ENCODE results near the gene NUP93. TPM values are rescaled to one million over a fixed set of nuclear protein-coding genes. Genes with fewer than 3 reads are reported as not detected.

The NUP93 gene
- total RNA-seq, 1 experiment from 2014 or later, result 144 TPM

DNA sequence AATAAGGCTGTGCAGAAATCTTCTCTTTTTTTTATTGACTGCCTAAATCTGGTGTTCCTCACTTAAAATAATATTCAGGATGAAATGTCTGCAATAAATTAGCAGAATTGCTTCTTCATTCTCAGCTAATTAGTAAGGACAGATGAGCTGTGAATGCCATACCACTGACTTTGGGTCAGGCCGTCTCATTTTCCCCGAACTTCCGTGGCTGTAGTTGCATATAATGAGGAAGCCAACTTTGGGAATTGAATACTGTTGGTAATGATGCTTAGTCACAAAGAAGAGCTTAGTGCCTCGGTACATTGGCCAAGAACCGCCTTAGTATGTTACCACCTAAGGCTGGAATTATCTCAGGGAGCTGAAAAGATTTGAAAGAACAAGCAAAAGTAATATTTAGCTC lies 47.6 kb downstream of the NUP93 start:
- intact Hi-C loops (cut with micrococcal nuclease), result no loop called here
- ChIA-PET CTCF (interaction anchor here (1.1 kb wide), 1 partner anchor 16 kb away, joined by 3 read pairs; no protein-coding TSS in a partner anchor), POLR2A (no interaction called here), RAD21 (ENCODE audit: low non-redundant PET in 1 of 2, low total read pairs in 2 of 2, uncharacterized antibody in 2 of 2, unreplicated experiment in 2 of 2) (no interaction called here)
- no peak for TF ChIP-seq RAD21 (IDR thresholded peaks at IDR 0.05; ENCODE audit: low read depth)
- TF ChIP-seq, protein P1, sequence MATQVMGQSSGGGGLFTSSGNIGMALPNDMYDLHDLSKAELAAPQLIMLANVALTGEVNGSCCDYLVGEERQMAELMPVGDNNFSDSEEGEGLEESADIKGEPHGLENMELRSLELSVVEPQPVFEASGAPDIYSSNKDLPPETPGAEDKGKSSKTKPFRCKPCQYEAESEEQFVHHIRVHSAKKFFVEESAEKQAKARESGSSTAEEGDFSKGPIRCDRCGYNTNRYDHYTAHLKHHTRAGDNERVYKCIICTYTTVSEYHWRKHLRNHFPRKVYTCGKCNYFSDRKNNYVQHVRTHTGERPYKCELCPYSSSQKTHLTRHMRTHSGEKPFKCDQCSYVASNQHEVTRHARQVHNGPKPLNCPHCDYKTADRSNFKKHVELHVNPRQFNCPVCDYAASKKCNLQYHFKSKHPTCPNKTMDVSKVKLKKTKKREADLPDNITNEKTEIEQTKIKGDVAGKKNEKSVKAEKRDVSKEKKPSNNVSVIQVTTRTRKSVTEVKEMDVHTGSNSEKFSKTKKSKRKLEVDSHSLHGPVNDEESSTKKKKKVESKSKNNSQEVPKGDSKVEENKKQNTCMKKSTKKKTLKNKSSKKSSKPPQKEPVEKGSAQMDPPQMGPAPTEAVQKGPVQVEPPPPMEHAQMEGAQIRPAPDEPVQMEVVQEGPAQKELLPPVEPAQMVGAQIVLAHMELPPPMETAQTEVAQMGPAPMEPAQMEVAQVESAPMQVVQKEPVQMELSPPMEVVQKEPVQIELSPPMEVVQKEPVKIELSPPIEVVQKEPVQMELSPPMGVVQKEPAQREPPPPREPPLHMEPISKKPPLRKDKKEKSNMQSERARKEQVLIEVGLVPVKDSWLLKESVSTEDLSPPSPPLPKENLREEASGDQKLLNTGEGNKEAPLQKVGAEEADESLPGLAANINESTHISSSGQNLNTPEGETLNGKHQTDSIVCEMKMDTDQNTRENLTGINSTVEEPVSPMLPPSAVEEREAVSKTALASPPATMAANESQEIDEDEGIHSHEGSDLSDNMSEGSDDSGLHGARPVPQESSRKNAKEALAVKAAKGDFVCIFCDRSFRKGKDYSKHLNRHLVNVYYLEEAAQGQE (IDR thresholded peaks at IDR 0.05; ENCODE audit: low read depth), result no peak
- TF ChIP-seq, protein P2, sequence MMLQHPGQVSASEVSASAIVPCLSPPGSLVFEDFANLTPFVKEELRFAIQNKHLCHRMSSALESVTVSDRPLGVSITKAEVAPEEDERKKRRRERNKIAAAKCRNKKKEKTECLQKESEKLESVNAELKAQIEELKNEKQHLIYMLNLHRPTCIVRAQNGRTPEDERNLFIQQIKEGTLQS (IDR thresholded peaks at IDR 0.05), result no peak
- no peak for TF ChIP-seq SIN3A (IDR thresholded peaks at IDR 0.05; ENCODE audit: low read depth)
- no peak for TF ChIP-seq EGR1 (IDR thresholded peaks at IDR 0.05; ENCODE audit: low read depth)
- H3K36me3 ChIP-seq (ENCODE audit: control insufficient read depth in 1 of 2, insufficient read depth in 2 of 2, low read length in 2 of 2), result no peaks in the 10 kb centered on the region
- no peak overlapping the region for H3K27ac ChIP-seq (ENCODE audit: low read depth, low read length)
- H3K9me3 ChIP-seq (ENCODE audit: control insufficient read depth in 1 of 2, insufficient read depth in 1 of 2, low read depth in 1 of 2, low read length in 2 of 2), result no peaks in the 10 kb centered on the region
- BruUV-seq (replicated peaks), result no TSS peak
- peaks cover 77% of the 10 kb centered on the region for H3K79me2 ChIP-seq (ENCODE audit: insufficient read depth, low read length)
- H3K27me3 ChIP-seq (ENCODE audit: insufficient read depth, low read length), result no peaks in the 10 kb centered on the region
- peaks cover 14% of the 10 kb centered on the region; the same call in 1 of the 2 replicates for H4K20me1 ChIP-seq (ENCODE audit: insufficient read depth)
- H3K4me3 ChIP-seq (replicated peaks in 1 of 2; ENCODE audit: low read depth in 1 of 2, low read length in 2 of 2), result no peak overlapping the region
- H2AFZ ChIP-seq (ENCODE audit: low read depth, low read length, poor library complexity, severe bottlenecking), result no peak overlapping the region
- no peak for DNase-seq (ENCODE audit: low read depth, low spot score)
- no peaks in the 10 kb centered on the region for H3K9me2 ChIP-seq (ENCODE audit: insufficient read depth)
- ATAC-seq, result no peak
- no peak overlapping the region for H3K9ac ChIP-seq (ENCODE audit: low read length)
- H3K4me1 ChIP-seq (ENCODE audit: control insufficient read depth in 1 of 2, insufficient read depth in 2 of 2, low read length in 2 of 2), result no peaks in the 10 kb centered on the region
- H3K4me2 ChIP-seq (ENCODE audit: low read length), result no peak overlapping the region

DNA sequence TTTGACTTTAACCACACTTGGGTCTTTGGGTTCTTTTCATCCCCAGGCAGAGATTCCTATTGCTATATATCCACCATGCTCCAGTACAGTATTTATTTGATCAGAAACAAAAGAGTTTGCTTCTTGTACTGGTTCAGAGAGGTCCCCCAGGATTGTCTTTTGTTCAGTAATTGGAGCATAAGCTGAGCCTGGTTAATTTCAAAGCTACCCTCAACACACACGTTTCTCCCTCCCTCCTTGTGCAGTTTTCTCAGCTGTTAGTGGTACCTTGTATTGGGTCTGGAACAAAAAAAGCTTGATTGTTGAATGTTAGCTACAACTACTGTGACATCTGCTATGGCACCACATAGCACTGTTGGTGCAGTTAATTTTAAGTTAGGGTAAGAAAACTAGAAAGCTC lies 50.0 kb downstream of the NUP93 start:
- Histone ChIP-seq H3K4me2 (ENCODE audit: low read length) (no peak overlapping the region), H3K9ac (ENCODE audit: low read length) (no peak overlapping the region), H4K20me1 (ENCODE audit: insufficient read depth) (peaks cover 15% of the 10 kb centered on the region; the same call in 1 of the 2 replicates), H3K9me2 (ENCODE audit: insufficient read depth) (no peaks in the 10 kb centered on the region), H2AFZ (ENCODE audit: low read depth, low read length, poor library complexity, severe bottlenecking) (no peak overlapping the region), H3K4me3 (replicated peaks in 1 of 2; ENCODE audit: low read depth in 1 of 2, low read length in 2 of 2) (no peak overlapping the region), H3K79me2 (ENCODE audit: insufficient read depth, low read length) (peaks cover 74% of the 10 kb centered on the region), H3K4me1 (ENCODE audit: control insufficient read depth in 1 of 2, insufficient read depth in 2 of 2, low read length in 2 of 2) (no peaks in the 10 kb centered on the region), H3K27ac (ENCODE audit: low read depth, low read length) (no peak overlapping the region), H3K27me3 (ENCODE audit: insufficient read depth, low read length) (no peaks in the 10 kb centered on the region), H3K36me3 (ENCODE audit: control insufficient read depth in 1 of 2, insufficient read depth in 2 of 2, low read length in 2 of 2) (no peaks in the 10 kb centered on the region), H3K9me3 (ENCODE audit: control insufficient read depth in 1 of 2, insufficient read depth in 1 of 2, low read depth in 1 of 2, low read length in 2 of 2) (no peaks in the 10 kb centered on the region)
- ATAC-seq, result no peak
- CTCF ChIA-PET, result interaction anchor here (1.1 to 1.9 kb wide), 3 partner anchors 9 to 17 kb away, joined by 3 to 6 read pairs (median 5); no protein-coding TSS in a partner anchor
- POLR2A ChIA-PET, result no interaction called here
- DNase-seq (ENCODE audit: low read depth, low spot score), result no peak
- no TSS peak for BruUV-seq (replicated peaks)
- intact Hi-C loops (cut with micrococcal nuclease), result no loop called here
- RAD21 ChIA-PET (ENCODE audit: low non-redundant PET in 1 of 2, low total read pairs in 2 of 2, uncharacterized antibody in 2 of 2, unreplicated experiment in 2 of 2), result no interaction called here
- TF ChIP-seq CBX3 (IDR thresholded peaks at IDR 0.05; ENCODE audit: low read depth) (no peak), POLR2A (IDR thresholded peaks at IDR 0.05; ENCODE audit: borderline replicate concordance, extremely low read depth, insufficient read depth, insufficient read length) (no peak), JUND (IDR thresholded peaks at IDR 0.05) (no peak), SP1 (IDR thresholded peaks at IDR 0.05; ENCODE audit: low read depth) (no peak), SRF (IDR thresholded peaks at IDR 0.05; ENCODE audit: low read depth) (no peak), EZH2 (IDR thresholded peaks at IDR 0.05) (no peak), SIN3A (IDR thresholded peaks at IDR 0.05; ENCODE audit: low read depth) (no peak), ZNF274 (IDR thresholded peaks at IDR 0.05; ENCODE audit: low read depth, low read length) (no peak), CEBPB (IDR thresholded peaks at IDR 0.05; ENCODE audit: low read depth) (no peak), EGR1 (IDR thresholded peaks at IDR 0.05; ENCODE audit: low read depth) (no peak)
- TF ChIP-seq, protein P2 (IDR thresholded peaks at IDR 0.05), result no peak
- TF ChIP-seq, protein P3, sequence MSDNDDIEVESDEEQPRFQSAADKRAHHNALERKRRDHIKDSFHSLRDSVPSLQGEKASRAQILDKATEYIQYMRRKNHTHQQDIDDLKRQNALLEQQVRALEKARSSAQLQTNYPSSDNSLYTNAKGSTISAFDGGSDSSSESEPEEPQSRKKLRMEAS (IDR thresholded peaks at IDR 0.05), result no peak
- TF ChIP-seq, protein P1 (IDR thresholded peaks at IDR 0.05; ENCODE audit: low read depth), result no peak

Measured in HCT116 (cell line).